Mesenteric fat pad (tissue), 1 donor: ENCODE measurements around the gene SFTPA1. TPM values are rescaled to one million over a fixed set of nuclear protein-coding genes. Genes with fewer than 3 reads are reported as not detected.
A peak's percentile ranks its signal among the peaks of the same experiment; 100 is the strongest.
"Not testable (repeated sequence)": the region's sequence is repeated elsewhere in the genome, so short reads cannot be mapped to it uniquely, and the experiment has no call there.

Experiments
- DNase-seq: peaks from one replicate; pipeline ENCODE4 v3.0.0-alpha.2; 2020; ENCODE audit warnings: low spot score
- long read RNA-seq: library from polyadenylated mRNA; unstranded; transcript quantifications from one replicate; pipeline ENCODE4 v2.0.0, GENCODE V29; 2020
- total RNA-seq: library from RNA; stranded (reverse); fragmentation: NEBNext Ultra II Directional; extraction: Animal tissue kit (Norgen Biotek cat#: 25700); gene quantifications from one replicate; pipeline ENCODE4 v1.2.1, GENCODE V29; 2021
- donor health status: DM: yes; HTN: yes; CAD: no.

The SFTPA1 gene
- total RNA-seq, result not detected
- long read RNA-seq, result 0 reads

- DNase-seq, result peak; percentile 47
Observed at GRCh38 chr10:79610601-79611191, at the start of gene SFTPA1. TSS of gene SFTPA1 (plus strand) at chr10:79610939. CDS start at chr10:79611826, 887 bp downstream.

GRCh38 chr10:79561257-79561656, 49.5 kb upstream of the SFTPA1 start:
- DNase-seq, result no peak

GRCh38 chr10:79562135-79562756, 48.5 kb upstream of the SFTPA1 start:
- no peak for DNase-seq

- no peak for DNase-seq
Observed at GRCh38 chr10:79563426-79563825, 47.3 kb upstream of the SFTPA1 start.

- DNase-seq, result not testable (repeated sequence)
Observed at GRCh38 chr10:79570624-79571023, 40.1 kb upstream of the SFTPA1 start.

GRCh38 chr10:79579361-79579760, 31.4 kb upstream of the SFTPA1 start:
- no peak for DNase-seq

GRCh38 chr10:79581044-79581443, 29.7 kb upstream of the SFTPA1 start:
- no peak for DNase-seq

- no peak for DNase-seq
Observed at GRCh38 chr10:79582096-79582495, 28.6 kb upstream of the SFTPA1 start.

- DNase-seq, result not testable (repeated sequence)
Observed at GRCh38 chr10:79582954-79583353, 27.8 kb upstream of the SFTPA1 start.

GRCh38 chr10:79583488-79584024, 27.2 kb upstream of the SFTPA1 start:
- DNase-seq, result no peak

- no peak for DNase-seq
Observed at GRCh38 chr10:79585870-79586527, 24.7 kb upstream of the SFTPA1 start.

- DNase-seq, result no peak
Observed at GRCh38 chr10:79586933-79587332, 23.8 kb upstream of the SFTPA1 start.

- no peak for DNase-seq
Observed at GRCh38 chr10:79588800-79589199, 21.9 kb upstream of the SFTPA1 start.

- no peak for DNase-seq
Observed at GRCh38 chr10:79593377-79593776, 17.4 kb upstream of the SFTPA1 start.

- DNase-seq, result not testable (repeated sequence)
Observed at GRCh38 chr10:79594565-79594964, 16.2 kb upstream of the SFTPA1 start.

- DNase-seq, result no peak
Observed at GRCh38 chr10:79595510-79595909, 15.2 kb upstream of the SFTPA1 start.

- not testable (repeated sequence) for DNase-seq
Observed at GRCh38 chr10:79599644-79600043, 11.1 kb upstream of the SFTPA1 start.

GRCh38 chr10:79601939-79602338, 8.8 kb upstream of the SFTPA1 start:
- DNase-seq, result no peak

- DNase-seq, result no peak
Observed at GRCh38 chr10:79602953-79603352, 7.8 kb upstream of the SFTPA1 start.

- no peak for DNase-seq
Observed at GRCh38 chr10:79604294-79604693, 6.4 kb upstream of the SFTPA1 start.

GRCh38 chr10:79605308-79605707, 5.4 kb upstream of the SFTPA1 start:
- no peak for DNase-seq
